ENCODE data around the gene SELPLG.

- TF ChIP-seq, protein P1, sequence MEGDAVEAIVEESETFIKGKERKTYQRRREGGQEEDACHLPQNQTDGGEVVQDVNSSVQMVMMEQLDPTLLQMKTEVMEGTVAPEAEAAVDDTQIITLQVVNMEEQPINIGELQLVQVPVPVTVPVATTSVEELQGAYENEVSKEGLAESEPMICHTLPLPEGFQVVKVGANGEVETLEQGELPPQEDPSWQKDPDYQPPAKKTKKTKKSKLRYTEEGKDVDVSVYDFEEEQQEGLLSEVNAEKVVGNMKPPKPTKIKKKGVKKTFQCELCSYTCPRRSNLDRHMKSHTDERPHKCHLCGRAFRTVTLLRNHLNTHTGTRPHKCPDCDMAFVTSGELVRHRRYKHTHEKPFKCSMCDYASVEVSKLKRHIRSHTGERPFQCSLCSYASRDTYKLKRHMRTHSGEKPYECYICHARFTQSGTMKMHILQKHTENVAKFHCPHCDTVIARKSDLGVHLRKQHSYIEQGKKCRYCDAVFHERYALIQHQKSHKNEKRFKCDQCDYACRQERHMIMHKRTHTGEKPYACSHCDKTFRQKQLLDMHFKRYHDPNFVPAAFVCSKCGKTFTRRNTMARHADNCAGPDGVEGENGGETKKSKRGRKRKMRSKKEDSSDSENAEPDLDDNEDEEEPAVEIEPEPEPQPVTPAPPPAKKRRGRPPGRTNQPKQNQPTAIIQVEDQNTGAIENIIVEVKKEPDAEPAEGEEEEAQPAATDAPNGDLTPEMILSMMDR (IDR thresholded peaks at IDR 0.05), result no peak
- TF ChIP-seq POLR2A (IDR thresholded peaks at IDR 0.05), result no peak
These were observed 43.0 kb upstream of the SELPLG start for GRCh38 chr12:108676707-108677106.

All from ovary (tissue), 3 donors.